Effector memory CD8-positive, alpha-beta T cell (primary cell): ENCODE data around the gene CRYGB.
"Not testable (repeated sequence)": the region's sequence is repeated elsewhere in the genome, so short reads cannot be mapped to it uniquely, and the experiment has no call there.

Experiments
- ATAC-seq: fragments of 150-1000 bp; cut with Tn5 transposase; replicated peaks from 2 replicates; pipeline ENCODE4 v1.10.0; 2021; ENCODE audit warnings: mild to moderate bottlenecking, moderate library complexity
- DNase-seq, 3 experiments: peaks; one replicate each; pipeline ENCODE4 v3.0.0; 2021
- H3K27ac Mint-ChIP-seq, 2 donors: one replicate each; pipeline ENCODE4 v1.8.0; 2022; ENCODE audit warnings: mild to moderate bottlenecking in 2 of 2, mixed read lengths in 2 of 2, moderate library complexity in 2 of 2
- H3K27me3 Mint-ChIP-seq, 2 donors: one replicate each; pipeline ENCODE4 v1.8.0; 2022; ENCODE audit warnings: mixed read lengths in 2 of 2
- H3K36me3 Mint-ChIP-seq: one replicate; pipeline ENCODE4 v1.8.0; 2022; ENCODE audit warnings: mild to moderate bottlenecking, moderate library complexity, mixed read lengths; ENCODE audit not compliant: insufficient read depth
- H3K4me1 Mint-ChIP-seq, 2 donors: one replicate each; pipeline ENCODE4 v1.8.0; 2022; ENCODE audit warnings: low read depth in 2 of 2, mixed read lengths in 2 of 2
- H3K4me3 Mint-ChIP-seq, 2 donors: one replicate each; pipeline ENCODE4 v1.8.0; 2022; ENCODE audit warnings: mild to moderate bottlenecking in 2 of 2, mixed read lengths in 2 of 2, moderate library complexity in 2 of 2
- H3K9me3 Mint-ChIP-seq, 2 donors: one replicate each; pipeline ENCODE4 v1.8.0; 2022; ENCODE audit warnings: mixed read lengths in 2 of 2

The CRYGB gene

DNA sequence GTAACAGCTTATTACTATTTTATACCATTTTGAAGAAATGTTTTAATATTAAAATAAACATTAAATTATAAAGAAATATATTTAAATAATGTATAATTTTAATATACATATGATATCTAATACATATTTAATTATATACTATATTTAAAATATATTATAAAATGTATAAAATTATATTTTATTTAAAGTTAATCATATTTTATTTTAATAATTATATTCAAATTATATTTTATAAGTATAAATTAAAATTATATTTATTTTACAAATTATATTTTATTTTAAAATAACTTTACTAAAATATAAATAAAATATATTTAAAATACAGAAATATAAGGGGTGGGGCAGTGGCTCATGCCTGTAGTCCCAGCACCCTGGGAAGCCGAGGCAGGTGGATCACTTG is 23.7 kb downstream of the CRYGB start:
- Mint-ChIP-seq H3K4me3 (no peak overlapping the region), H3K9me3 (peaks cover 0 to 2% of the 10 kb centered on the region in 2 donors), H3K27ac (no peak overlapping the region), H3K36me3 (peaks cover 4% of the 10 kb centered on the region), H3K4me1 (peaks cover 1 to 7% of the 10 kb centered on the region in 2 donors), H3K27me3 (peaks cover 29 to 33% of the 10 kb centered on the region in 2 donors)
- ATAC-seq, result no peak
- no peak for DNase-seq

DNA sequence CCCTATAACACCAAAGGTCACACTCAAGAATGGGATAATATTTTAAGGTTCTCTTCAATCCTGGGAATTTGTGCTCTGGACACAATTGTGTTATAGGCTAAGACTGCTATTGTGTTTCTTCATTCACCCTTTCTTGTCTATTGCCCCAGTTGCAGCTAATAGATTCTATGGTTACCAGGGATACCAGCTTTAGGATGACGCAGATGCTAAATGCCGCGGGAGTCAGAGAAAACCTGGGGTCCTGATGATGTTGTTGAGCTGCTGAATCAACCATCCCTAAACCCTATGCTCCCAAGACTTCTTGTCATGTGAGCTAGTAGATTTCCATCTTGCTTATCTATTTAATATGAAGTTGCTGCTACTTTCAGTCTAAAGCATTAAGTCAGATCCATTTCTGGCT is 27.0 kb downstream of the CRYGB start:
- H3K4me3 Mint-ChIP-seq, result no peak overlapping the region
- no peaks in the 10 kb centered on the region for H3K4me1 Mint-ChIP-seq
- H3K36me3 Mint-ChIP-seq, result peaks cover 4% of the 10 kb centered on the region
- DNase-seq (no peak), ATAC-seq (no peak)
- H3K27me3 Mint-ChIP-seq, result peaks cover 10 to 13% of the 10 kb centered on the region in 2 donors
- H3K27ac Mint-ChIP-seq, result no peak overlapping the region
- H3K9me3 Mint-ChIP-seq, result no peaks in the 10 kb centered on the region

DNA sequence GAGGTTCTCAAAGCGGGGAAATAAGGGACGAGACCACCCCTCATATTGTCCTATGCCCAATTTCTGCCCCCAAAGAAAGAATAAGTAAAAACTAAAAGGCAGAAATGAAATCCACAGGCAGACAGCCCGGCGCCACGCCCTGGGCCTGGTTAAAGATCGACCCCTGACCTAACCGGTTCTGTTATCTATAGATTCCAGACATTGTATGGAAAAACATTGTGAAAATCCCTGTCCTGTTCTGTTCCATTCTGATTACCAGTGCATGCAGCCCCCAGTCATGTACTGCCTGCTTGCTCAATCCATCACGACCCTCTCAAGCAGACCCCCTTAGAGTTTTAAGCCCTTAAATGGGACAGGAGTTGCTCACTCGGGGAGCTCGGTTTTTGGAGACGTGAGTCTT is 28.6 kb downstream of the CRYGB start:
- H3K4me3 Mint-ChIP-seq, H3K9me3 Mint-ChIP-seq, H3K4me1 Mint-ChIP-seq, H3K27ac Mint-ChIP-seq, H3K36me3 Mint-ChIP-seq, DNase-seq, ATAC-seq: not testable (repeated sequence)
- peaks cover 11 to 21% of the 10 kb centered on the region in 2 donors for H3K27me3 Mint-ChIP-seq

DNA sequence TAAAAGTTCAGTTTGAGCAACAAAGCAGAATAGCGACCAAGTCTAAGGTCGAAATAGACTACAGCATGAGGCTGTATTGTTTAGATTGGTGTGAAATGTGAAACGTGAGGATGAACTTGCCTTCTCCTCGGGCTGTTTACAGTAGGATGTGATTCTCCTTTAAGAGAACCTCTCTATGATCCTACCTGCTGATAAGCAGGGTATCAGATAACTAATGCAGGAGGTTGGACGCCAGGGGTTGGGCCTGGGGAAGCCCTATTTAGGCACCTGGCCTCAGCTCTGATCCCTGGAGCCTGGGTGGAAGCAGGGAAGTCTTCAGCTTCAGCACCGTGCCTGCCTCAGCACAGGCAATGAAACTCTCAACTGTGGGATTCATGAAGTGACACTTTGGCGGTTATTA is 33.0 kb downstream of the CRYGB start:
- DNase-seq (no peak), ATAC-seq (no peak)
- Mint-ChIP-seq H3K4me1 (no peaks in the 10 kb centered on the region), H3K27me3 (peaks cover 11 to 27% of the 10 kb centered on the region in 2 donors), H3K36me3 (no peaks in the 10 kb centered on the region), H3K9me3 (no peaks in the 10 kb centered on the region), H3K27ac (no peak overlapping the region), H3K4me3 (no peak overlapping the region)

DNA sequence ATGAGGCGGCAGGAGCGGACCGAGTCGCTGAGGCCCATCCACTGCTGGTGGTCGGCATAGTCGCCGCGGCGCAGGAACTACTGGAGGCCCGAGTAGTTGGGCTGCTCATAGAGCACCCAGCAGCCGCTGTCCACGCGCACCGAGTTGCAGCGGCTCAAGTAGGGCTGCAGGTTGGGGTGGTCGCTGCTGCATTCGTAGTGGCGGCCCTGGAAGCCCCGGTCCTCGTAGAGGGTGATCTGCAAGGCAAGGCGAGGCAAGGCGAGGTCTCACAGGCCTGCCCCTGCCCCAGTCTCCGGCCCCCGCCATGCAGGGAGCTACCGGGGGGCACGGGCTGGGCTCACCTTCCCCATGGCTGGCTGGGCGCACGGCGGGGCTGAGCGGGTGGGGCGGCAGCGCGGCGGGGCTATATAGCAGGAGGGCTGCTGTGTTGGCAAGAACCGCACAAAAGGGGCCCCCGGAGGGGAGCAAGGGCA is 33.6 kb downstream of the CRYGB start:
- not testable (repeated sequence) for H3K9me3 Mint-ChIP-seq, DNase-seq, H3K4me3 Mint-ChIP-seq, ATAC-seq, H3K27ac Mint-ChIP-seq, H3K36me3 Mint-ChIP-seq, H3K4me1 Mint-ChIP-seq
- peaks cover 12 to 30% of the 10 kb centered on the region in 2 donors for H3K27me3 Mint-ChIP-seq

DNA sequence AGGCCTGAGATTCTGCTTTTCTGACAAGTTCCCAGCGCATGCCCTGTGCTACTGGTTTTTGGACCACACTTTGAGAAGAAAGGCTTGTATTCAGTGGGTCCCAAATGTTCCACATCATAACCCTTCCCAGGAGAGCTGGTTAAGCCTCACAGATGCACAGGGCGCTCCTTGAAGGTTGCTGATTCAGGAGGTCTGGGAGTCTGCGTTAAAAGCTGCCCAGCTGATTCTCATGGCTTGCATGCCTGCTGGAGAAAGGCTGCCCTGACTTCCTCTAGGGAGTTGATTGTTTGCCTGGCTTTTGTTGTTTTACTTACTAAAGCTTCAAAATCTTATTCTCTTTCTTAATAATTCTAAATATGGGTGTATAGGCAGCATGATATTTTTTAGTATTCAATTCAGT is 42.3 kb downstream of the CRYGB start:
- peaks cover 20 to 50% of the 10 kb centered on the region in 2 donors for H3K27me3 Mint-ChIP-seq
- DNase-seq (no peak), ATAC-seq (no peak)
- H3K27ac Mint-ChIP-seq, result no peak overlapping the region
- no peaks in the 10 kb centered on the region for H3K9me3 Mint-ChIP-seq
- peaks cover 0 to 6% of the 10 kb centered on the region in 2 donors for H3K4me1 Mint-ChIP-seq
- H3K36me3 Mint-ChIP-seq, result peaks cover 6% of the 10 kb centered on the region
- no peak overlapping the region for H3K4me3 Mint-ChIP-seq

DNA sequence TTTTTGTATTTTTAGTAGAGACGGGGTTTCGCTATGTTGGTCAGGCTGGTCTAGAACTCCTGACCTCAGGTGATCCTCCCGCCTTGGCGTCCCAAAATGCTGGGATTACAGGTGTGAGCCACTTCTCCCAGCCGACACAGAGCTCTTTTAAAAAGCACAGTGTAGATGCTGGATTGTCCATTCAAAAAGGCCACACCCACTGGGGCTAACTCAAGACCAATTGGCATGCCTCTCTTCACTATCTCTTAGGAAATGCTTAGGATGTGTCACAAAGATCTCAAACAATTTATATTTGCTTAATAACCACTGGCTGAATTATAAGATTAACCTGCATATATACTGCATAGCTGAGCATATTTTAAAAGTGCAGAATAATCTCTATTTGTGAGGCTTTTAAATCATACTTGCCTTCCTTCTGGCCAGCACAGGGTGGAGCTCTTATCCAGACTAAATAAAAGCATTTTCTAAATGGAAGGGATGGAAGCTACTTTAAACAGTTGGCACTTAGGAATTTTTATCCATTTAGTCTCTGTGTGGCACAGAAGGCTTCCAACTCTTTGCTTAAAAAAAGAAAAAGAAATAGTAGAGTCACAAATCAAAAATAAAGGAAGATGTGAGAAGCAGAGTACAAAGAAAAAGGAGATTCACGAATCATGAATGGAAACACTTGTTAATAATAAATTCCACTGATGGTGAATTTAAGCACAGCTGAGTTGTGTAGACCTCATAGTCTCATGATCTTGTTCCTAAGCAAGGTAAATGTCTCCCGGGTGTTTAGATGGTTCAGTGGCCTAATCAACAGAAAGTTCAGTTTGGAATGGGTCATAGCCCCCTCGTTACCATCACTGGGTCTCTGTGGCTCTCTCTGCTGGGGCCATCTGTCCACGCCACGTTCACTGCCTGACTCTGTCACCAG is 44.0 kb downstream of the CRYGB start:
- Mint-ChIP-seq H3K36me3 (peaks cover 6% of the 10 kb centered on the region), H3K27me3 (peaks cover 11 to 48% of the 10 kb centered on the region in 2 donors), H3K4me1 (peaks cover 0 to 6% of the 10 kb centered on the region in 2 donors), H3K9me3 (no peaks in the 10 kb centered on the region), H3K27ac (peak overlapping the region in 1 of 2 donors; percentile 62), H3K4me3 (no peak overlapping the region)
- no peak for DNase-seq
- no peak for ATAC-seq

DNA sequence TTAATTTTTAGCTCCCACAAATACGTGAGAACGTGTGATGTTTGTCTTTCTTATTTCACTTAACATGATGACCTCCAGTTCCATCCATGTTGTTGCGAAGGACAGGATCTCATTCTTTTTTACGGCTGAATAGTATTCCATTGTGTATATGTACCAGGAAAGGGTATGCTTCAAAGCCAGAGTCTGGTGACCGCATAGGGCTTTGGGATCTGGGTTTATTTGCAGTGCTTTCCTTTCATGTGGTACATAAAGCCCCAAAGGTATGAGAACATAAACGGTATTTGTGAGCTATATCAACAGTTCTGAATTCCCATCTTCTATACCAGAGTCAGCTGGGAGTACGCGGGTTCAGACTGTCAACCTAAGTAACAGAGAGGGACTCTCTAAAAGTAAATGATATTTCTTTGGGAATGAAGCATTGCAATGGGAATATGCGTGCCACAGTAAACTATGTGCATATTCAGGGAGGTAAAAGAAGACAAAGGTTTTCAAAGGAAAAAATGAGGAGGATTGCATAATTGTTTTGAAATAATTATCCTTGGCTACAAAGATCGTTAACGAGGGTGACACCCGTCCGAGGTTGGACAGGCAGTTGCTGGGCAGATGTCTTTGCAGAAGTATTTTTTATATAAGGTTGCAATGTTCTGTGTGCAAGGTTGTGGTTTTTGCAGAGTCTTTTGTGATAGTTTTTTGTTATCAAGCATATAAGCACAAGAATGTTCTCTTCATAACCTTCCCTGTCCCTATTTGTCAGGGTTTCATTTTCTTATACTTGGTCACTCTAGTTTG is 46.1 kb downstream of the CRYGB start:
- peak overlapping the region in 1 of 2 donors; percentile 62 for H3K27ac Mint-ChIP-seq
- no peaks in the 10 kb centered on the region for H3K9me3 Mint-ChIP-seq
- H3K4me3 Mint-ChIP-seq, result no peak overlapping the region
- H3K36me3 Mint-ChIP-seq, result peaks cover 6% of the 10 kb centered on the region
- DNase-seq (no peak), ATAC-seq (no peak)
- H3K27me3 Mint-ChIP-seq, result peaks cover 0 to 32% of the 10 kb centered on the region in 2 donors
- peaks cover 0 to 6% of the 10 kb centered on the region in 2 donors for H3K4me1 Mint-ChIP-seq

DNA sequence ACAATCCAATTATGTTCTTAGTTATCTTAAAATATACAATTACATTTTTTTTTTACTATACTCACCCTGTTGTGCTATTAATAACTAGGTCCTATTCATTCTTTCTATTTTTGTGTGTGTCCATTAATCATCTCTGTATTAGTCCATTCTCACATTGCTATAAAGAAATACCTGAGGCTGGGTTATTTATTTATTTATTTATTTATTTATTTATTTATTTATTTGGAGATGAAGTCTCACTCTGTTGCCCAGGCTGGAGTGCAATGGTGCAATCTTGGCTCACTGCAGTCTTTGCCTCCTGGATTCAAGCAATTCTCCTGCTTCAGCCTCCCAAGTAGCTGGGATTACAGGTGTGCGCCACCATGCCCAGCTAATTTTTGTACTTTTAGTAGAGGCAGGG is 47.3 kb downstream of the CRYGB start:
- not testable (repeated sequence) for H3K4me1 Mint-ChIP-seq, H3K4me3 Mint-ChIP-seq, H3K36me3 Mint-ChIP-seq, ATAC-seq, H3K9me3 Mint-ChIP-seq, H3K27ac Mint-ChIP-seq, DNase-seq
- peaks cover 0 to 26% of the 10 kb centered on the region in 2 donors for H3K27me3 Mint-ChIP-seq

DNA sequence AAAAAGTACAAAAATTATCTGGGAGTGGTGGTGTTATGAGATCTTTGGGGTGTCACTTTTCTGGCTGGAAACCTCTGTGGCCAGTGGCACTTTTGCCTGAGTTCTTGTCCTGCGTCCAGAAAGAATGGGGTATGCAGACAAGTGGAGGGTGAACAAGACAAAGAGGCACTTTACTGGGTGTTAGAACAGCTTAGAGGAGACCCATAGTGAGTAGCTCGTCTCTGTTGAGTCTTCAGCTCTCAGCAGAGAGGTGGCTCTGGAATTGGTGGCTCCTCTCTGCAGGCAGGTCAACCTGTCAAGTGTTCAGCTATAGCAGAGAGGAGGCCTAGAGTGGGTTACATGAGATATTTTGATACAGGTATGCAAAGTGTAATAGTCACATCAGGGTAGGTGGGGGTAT is 47.7 kb downstream of the CRYGB start:
- no peak overlapping the region for H3K27ac Mint-ChIP-seq
- peaks cover 0 to 26% of the 10 kb centered on the region in 2 donors for H3K27me3 Mint-ChIP-seq
- no peak overlapping the region for H3K4me3 Mint-ChIP-seq
- no peak for ATAC-seq
- DNase-seq, result no peak
- peaks cover 0 to 6% of the 10 kb centered on the region in 2 donors for H3K4me1 Mint-ChIP-seq
- H3K9me3 Mint-ChIP-seq, result no peaks in the 10 kb centered on the region
- H3K36me3 Mint-ChIP-seq, result peaks cover 6% of the 10 kb centered on the region

DNA sequence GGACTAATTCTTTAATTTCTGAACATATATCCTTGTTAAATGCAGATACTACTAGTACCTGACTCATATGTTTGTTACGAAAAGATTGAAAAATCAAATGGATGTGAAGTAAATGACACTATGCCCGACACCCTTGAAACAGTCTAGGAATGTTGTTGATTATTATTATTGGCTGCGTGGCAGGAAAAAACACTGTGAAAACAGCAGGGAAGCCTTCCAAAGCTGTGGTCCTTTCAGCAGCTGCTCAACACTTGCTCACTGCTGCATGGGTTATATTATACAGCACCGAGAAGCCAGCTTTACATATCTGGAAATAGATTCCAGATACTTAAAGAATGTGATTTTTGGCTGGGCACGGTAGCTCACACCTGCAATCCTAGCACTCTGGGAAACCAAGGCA is 48.2 kb downstream of the CRYGB start:
- Mint-ChIP-seq H3K27ac (no peak overlapping the region), H3K9me3 (no peaks in the 10 kb centered on the region), H3K4me3 (no peak overlapping the region), H3K27me3 (peaks cover 0 to 26% of the 10 kb centered on the region in 2 donors), H3K4me1 (peaks cover 0 to 6% of the 10 kb centered on the region in 2 donors), H3K36me3 (peaks cover 6% of the 10 kb centered on the region)
- no peak for DNase-seq
- ATAC-seq, result no peak

DNA sequence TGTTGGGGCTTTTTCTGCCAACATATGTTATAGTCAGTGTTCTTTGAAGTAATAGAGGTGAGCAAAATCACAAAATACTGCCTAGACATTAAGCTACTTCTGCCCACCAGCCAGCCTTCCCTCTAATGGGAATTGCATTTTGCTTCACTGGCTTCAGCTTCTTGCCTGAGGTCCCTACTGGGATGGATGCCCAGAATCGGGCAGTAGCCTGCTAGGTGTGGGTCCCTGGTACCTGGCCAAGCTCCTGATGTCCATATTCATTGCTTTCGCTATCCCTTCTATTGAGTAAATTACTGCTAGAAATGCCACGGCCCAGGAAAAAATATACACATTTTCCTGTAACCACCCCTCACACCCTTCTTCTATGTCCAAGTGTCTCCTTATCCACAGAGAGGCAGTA is 48.6 kb downstream of the CRYGB start:
- Mint-ChIP-seq H3K27ac (no peak overlapping the region), H3K4me3 (no peak overlapping the region), H3K9me3 (no peaks in the 10 kb centered on the region), H3K4me1 (peaks cover 0 to 6% of the 10 kb centered on the region in 2 donors), H3K27me3 (peaks cover 0 to 31% of the 10 kb centered on the region in 2 donors), H3K36me3 (peaks cover 6% of the 10 kb centered on the region)
- no peak for DNase-seq
- no peak for ATAC-seq

DNA sequence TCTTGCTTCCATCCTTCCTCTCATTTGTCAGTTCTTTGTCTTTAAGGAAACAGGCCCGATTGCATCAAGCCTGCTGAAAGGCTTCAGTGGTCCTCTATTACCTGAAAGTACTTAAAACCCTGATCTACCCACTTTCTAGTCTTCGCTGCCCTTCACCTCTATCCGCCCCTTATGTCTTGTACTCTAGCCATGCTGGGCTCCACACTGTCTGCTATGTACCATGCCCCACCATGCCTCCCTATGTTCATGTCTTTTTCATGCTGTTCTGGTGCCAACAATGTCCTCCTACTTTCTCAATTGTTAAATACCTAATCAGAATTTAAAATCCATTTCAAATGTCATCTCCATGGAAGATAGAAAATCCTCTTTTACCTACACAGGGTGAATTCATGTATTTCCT is 49.9 kb downstream of the CRYGB start:
- Mint-ChIP-seq H3K9me3 (no peaks in the 10 kb centered on the region), H3K36me3 (peaks cover 6% of the 10 kb centered on the region), H3K4me1 (peaks cover 0 to 3% of the 10 kb centered on the region in 2 donors), H3K27ac (no peak overlapping the region), H3K4me3 (no peak overlapping the region), H3K27me3 (peaks cover 0 to 33% of the 10 kb centered on the region in 2 donors)
- DNase-seq (no peak), ATAC-seq (no peak)
